NT2/D1 (cell line): ENCODE measurements around the gene NLGN1.

Experiments used
- SUZ12 ChIP-seq: IDR thresholded peaks from 2 replicates; pipeline ENCODE4 v1.6.1; 2011; ENCODE audit not compliant: insufficient read length, insufficient read depth; ENCODE audit errors: extremely low read depth
- YY1 ChIP-seq: IDR thresholded peaks from 2 replicates; pipeline ENCODE4 v1.6.1; 2011; ENCODE audit not compliant: insufficient read length, insufficient read depth
- ZNF274 ChIP-seq: IDR thresholded peaks from 2 replicates; pipeline ENCODE4 v1.6.1; 2011; ENCODE audit warnings: mild to moderate bottlenecking, low read depth, low read length

DNA sequence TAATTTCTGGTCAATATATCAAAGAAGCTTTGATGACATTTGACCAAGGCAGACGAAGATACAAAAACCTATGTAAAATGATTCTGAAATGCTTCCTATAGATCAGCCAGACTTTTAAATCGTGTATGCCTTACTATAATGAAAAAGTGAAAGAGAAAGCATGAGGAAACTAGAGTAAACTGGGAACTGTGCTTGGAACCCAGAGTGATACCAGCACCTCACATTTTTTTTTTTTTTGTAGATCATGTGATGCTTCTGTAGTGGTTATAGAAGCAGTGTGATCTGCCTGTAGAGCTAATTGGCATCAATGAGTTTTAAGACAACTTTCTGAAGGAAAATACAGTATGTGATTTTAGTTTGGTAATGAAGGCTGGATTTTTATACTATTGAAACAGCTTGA, 150.7 kb downstream of the NLGN1 start:
- no peak for TF ChIP-seq YY1
- no peak for TF ChIP-seq ZNF274
- TF ChIP-seq SUZ12 = no peak
